Lung (tissue), 12 donors: ENCODE data around the gene TSPAN14. TPM values are rescaled to one million over a fixed set of nuclear protein-coding genes. Genes with fewer than 3 reads are reported as not detected.
A peak's percentile ranks its signal among the peaks of the same experiment; 100 is the strongest.

Experiments used
- ATAC-seq: fragments of 200-7000 bp; cut with Tn5 transposase; one replicate; pipeline ENCODE4 v1.9.1; 2020; ENCODE audit warnings: moderate number of reproducible peaks; ENCODE audit not compliant: insufficient read depth, low FRiP score
- DNase-seq, 3 donors: peaks; one replicate each; pipeline ENCODE4 v3.0.0-alpha.2; 2013 to 2017
- H3K27ac ChIP-seq, 2 donors: one replicate each; pipeline ENCODE4 v1.5.1; 2013; ENCODE audit warnings: mild to moderate bottlenecking in 2 of 2, moderate library complexity in 2 of 2, control low read depth in 1 of 2, inconsistent platforms in 1 of 2, low read depth in 1 of 2, low read length in 1 of 2
- H3K27me3 ChIP-seq, 3 donors: one replicate each; pipeline ENCODE4 v1.5.1; 2013; ENCODE audit warnings: low read length in 2 of 3; ENCODE audit not compliant: control insufficient read depth in 3 of 3, insufficient read depth in 3 of 3
- H3K36me3 ChIP-seq, 4 donors: one replicate each; pipeline ENCODE4 v1.5.1; 2013; ENCODE audit warnings: low read length in 4 of 4, mild to moderate bottlenecking in 1 of 4, moderate library complexity in 1 of 4; ENCODE audit not compliant: control insufficient read depth in 4 of 4, insufficient read depth in 4 of 4
- H3K4me1 ChIP-seq, 5 donors: one replicate each; pipeline ENCODE4 v1.5.1; 2013; ENCODE audit warnings: low read length in 5 of 5, mild to moderate bottlenecking in 2 of 5, moderate library complexity in 1 of 5; ENCODE audit not compliant: control insufficient read depth in 5 of 5, insufficient read depth in 5 of 5
- H3K4me3 ChIP-seq: one replicate; pipeline ENCODE4 v1.5.1; 2013; ENCODE audit warnings: mild to moderate bottlenecking, control low read depth, moderate library complexity
- H3K9ac ChIP-seq, 2 donors: one replicate each; pipeline ENCODE4 v1.5.1; 2013; ENCODE audit warnings: low read length in 2 of 2, control low read depth in 1 of 2; ENCODE audit not compliant: insufficient read depth in 1 of 2
- H3K9me3 ChIP-seq, 4 donors: one replicate each; pipeline ENCODE4 v1.5.1; 2013; ENCODE audit warnings: low read length in 3 of 4, mild to moderate bottlenecking in 1 of 4, moderate library complexity in 1 of 4; ENCODE audit not compliant: control insufficient read depth in 4 of 4, insufficient read depth in 3 of 4
- WGBS, 2 donors: extraction: QIAGEN DNeasy Blood & Tissue Kit; methylation state at CpG; one replicate each; pipeline ENCODE4 v1.1.7; 2013; 5-methylcytosine and 5-hydroxymethylcytosine counted together
- polyA plus RNA-seq, 2 donors: library from polyadenylated mRNA; stranded (reverse); fragments of 200-250 nt; gene quantifications; one replicate each; pipeline ENCODE4 v1.2.1, GENCODE V29; 2013
- total RNA-seq, 2 donors: library from RNA; depleted of rRNA in 1 of 2; stranded (reverse); fragments of >200 nt in 1 of 2; gene quantifications; one replicate each; pipeline ENCODE4 v1.2.1, GENCODE V29; 2014 to 2021
- TF ChIP-seq, protein P1 (sequence below): IDR thresholded peaks from 2 replicates; pipeline ENCODE4 v1.5.1; 2012; ENCODE audit warnings: mild to moderate bottlenecking; ENCODE audit errors: control extremely low read depth, extremely low read depth
- donor health status: control.
- donor health status: control.
- donor health status: Bipolar disorder and iron deficiency.
- donor health status: healthy.
- donor health status: DM: yes; HTN: yes; CAD: no.

TSPAN14 gene
- total and polyA plus RNA-seq, 4 donors = 40.9 to 187 (median 116) TPM

DNA sequence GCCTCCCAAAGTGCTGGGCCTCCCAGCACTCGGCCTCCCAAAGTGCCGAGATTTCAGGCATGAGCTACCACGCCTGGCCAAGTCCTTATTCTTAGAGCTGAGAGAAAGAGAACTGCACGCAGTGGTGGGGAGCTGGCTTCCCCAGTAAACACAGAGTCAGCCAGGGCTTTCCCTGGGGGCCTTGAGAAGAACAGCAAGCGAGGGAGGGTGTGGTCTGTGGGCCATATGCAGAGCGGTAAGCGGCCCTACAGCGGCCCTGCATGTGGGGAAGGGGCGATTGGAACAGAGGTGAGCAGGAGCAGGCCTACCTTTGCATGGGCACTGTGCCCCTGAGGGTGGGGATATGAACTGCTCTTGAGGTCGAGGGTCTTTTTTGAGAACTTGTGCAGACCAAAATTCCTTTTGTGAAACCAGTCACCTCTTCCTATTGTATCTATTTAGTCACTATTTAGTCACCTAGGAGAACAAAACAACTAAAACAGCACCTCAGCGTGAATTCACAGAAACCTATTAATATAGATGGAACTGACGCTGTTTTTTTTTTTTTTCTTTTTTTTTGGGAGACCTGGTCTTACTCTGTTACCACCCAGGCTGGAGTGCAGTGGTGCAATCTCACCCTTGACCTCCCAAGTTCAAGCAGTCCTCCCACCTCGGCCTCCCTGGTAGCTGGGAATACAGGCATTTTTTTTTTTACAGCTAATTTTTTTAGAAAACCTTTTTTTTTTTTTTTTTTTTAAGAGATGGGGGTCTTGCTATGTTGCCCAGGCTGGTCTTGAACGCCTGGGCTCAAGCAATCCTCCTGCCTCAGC is 46.7 kb downstream of the TSPAN14 start:
- DNase-seq (no peak), ATAC-seq (no peak)
- 67 to 75% methylated on average over 14 of the region's 14 CpGs for WGBS, 2 donors
- Histone ChIP-seq H3K27ac (peak overlapping the region; percentile 67 to 86), H3K9me3 (no peaks in the 10 kb centered on the region), H3K36me3 (peaks cover 0 to 6% (median 0%) of the 10 kb centered on the region in 4 donors), H3K4me3 (no peak overlapping the region), H3K9ac (no peak overlapping the region), H3K4me1 (peaks cover 20 to 71% (median 32%) of the 10 kb centered on the region in 5 donors), H3K27me3 (no peaks in the 10 kb centered on the region)
- TF ChIP-seq, protein P1, sequence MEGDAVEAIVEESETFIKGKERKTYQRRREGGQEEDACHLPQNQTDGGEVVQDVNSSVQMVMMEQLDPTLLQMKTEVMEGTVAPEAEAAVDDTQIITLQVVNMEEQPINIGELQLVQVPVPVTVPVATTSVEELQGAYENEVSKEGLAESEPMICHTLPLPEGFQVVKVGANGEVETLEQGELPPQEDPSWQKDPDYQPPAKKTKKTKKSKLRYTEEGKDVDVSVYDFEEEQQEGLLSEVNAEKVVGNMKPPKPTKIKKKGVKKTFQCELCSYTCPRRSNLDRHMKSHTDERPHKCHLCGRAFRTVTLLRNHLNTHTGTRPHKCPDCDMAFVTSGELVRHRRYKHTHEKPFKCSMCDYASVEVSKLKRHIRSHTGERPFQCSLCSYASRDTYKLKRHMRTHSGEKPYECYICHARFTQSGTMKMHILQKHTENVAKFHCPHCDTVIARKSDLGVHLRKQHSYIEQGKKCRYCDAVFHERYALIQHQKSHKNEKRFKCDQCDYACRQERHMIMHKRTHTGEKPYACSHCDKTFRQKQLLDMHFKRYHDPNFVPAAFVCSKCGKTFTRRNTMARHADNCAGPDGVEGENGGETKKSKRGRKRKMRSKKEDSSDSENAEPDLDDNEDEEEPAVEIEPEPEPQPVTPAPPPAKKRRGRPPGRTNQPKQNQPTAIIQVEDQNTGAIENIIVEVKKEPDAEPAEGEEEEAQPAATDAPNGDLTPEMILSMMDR = no peak

DNA sequence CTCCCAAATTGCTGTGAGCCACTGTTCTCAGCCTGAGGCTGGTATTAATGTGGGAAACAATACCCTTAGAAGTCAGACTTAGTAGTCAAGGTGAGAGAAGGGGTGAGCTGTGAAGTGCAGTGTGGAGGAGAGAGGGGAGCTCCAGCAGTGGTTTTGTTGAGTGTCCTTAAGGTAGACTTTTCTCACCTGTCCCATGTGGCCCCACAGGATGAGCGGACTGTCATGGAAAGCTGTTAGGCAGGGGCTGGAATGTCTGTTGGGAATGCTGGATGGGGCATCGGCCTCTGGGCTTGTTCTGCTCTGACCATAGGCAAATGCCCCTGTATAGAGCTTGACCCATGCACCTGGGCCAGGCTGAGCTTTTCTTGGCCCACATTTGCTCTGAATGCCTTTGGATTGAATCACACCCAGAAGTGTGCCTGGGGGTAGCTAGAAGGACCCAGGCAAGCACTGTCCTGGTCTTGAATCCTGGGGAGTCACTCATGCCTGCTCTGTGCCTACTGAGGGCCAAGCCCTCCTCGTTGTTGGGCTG is 47.3 kb downstream of the TSPAN14 start:
- TF ChIP-seq, protein P1 = no peak
- H3K36me3 ChIP-seq = peaks cover 0 to 6% (median 0%) of the 10 kb centered on the region in 4 donors
- H3K9ac ChIP-seq = no peak overlapping the region
- no peak for DNase-seq
- H3K4me1 ChIP-seq = peaks cover 26 to 71% (median 32%) of the 10 kb centered on the region in 5 donors
- WGBS, 2 donors = 83 to 86% methylated on average over 3 of the region's 3 CpGs
- ATAC-seq = no peak
- peak overlapping the region in 1 of 2 donors; percentile 86 for H3K27ac ChIP-seq
- no peak overlapping the region for H3K4me3 ChIP-seq
- no peaks in the 10 kb centered on the region for H3K9me3 ChIP-seq
- no peaks in the 10 kb centered on the region for H3K27me3 ChIP-seq

DNA sequence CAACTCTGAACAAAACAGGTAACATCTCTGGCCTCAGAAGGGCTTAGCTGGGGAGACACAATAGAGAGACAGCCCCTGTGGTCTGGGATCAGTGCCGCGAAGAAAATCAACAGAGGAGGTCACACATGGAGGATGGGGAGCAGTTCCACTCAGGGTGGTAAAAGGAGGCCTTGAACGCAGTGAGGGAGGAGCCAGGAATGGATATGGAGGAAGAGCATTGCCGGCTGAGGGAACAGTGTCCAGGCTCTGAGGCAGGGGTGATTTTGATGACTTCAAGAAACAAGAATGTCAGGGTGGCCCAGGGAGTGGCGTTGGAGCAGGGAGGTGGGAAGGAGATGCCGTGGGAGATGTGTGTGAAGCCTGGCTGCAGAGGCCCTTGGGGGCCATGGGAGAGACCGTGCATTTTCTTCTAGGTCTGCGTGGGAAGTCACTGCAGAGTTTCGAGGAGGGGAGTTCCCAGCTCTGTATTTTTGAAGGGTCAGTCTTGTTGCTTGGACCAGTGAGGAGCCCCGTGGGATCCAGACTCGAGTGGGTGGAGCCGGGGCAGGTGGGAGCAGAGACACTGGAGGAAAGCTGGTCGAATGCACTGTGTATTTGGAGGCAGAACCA is 47.9 kb downstream of the TSPAN14 start:
- H3K4me3 ChIP-seq = no peak overlapping the region
- no peaks in the 10 kb centered on the region for H3K27me3 ChIP-seq
- ATAC-seq (no peak), DNase-seq (no peak)
- TF ChIP-seq, protein P1 = no peak
- H3K36me3 ChIP-seq = peaks cover 0 to 12% (median under 1%) of the 10 kb centered on the region in 4 donors
- H3K4me1 ChIP-seq = peaks cover 26 to 74% (median 31%) of the 10 kb centered on the region in 5 donors
- H3K9ac ChIP-seq = no peak overlapping the region
- 79 to 87% methylated on average over 13 of the region's 13 CpGs for WGBS, 2 donors
- H3K27ac ChIP-seq = peak overlapping the region in 1 of 2 donors; percentile 86
- H3K9me3 ChIP-seq = no peaks in the 10 kb centered on the region
